Measurements from ENCODE around the gene NKD1.

GRCh38 chr16:50526796-50527195, 21.4 kb upstream of the NKD1 start:
- TF ChIP-seq EZH2 (IDR thresholded peaks at IDR 0.05; ENCODE audit: insufficient read depth, poor library complexity, severe bottlenecking) = no peak
- no peak for TF ChIP-seq EZH2phosphoT487 (IDR thresholded peaks at IDR 0.05; ENCODE audit: insufficient read depth, low read depth)

Data from GM23248 (cell line).